ENCODE measurements around the gene MACROH2A2.

- TF ChIP-seq CTCF (conservative IDR thresholded peaks at IDR 0.05 in 1 of 2, IDR thresholded peaks at IDR 0.05 in 1 of 2; ENCODE audit: extremely low read depth in 1 of 2, insufficient read depth in 1 of 2, low read depth in 1 of 2, low read length in 2 of 2) (no peak), EZH2 (IDR thresholded peaks at IDR 0.05; ENCODE audit: borderline replicate concordance, low read length) (no peak)
These were observed 45.4 kb upstream of the MACROH2A2 start for GRCh38 chr10:70007116-70007820.

Data from mammary epithelial cell (primary cell).